IPS-15b (cell line): ENCODE results near the gene B4GALNT4.

Source experiments
- H3K27me3 ChIP-seq: one replicate; pipeline ENCODE4 v1.6.1; 2013; ENCODE audit warnings: low read length; ENCODE audit not compliant: control insufficient read depth, insufficient read depth
- H3K36me3 ChIP-seq: one replicate; pipeline ENCODE4 v1.6.1; 2013; ENCODE audit warnings: low read length; ENCODE audit not compliant: control insufficient read depth, insufficient read depth
- H3K4me1 ChIP-seq: one replicate; pipeline ENCODE4 v1.6.1; 2013; ENCODE audit warnings: mild to moderate bottlenecking, low read length; ENCODE audit not compliant: control insufficient read depth, insufficient read depth
- H3K4me3 ChIP-seq: one replicate; pipeline ENCODE4 v1.5.1; 2013; ENCODE audit warnings: low read depth, low read length
- H3K9ac ChIP-seq: one replicate; pipeline ENCODE4 v1.6.1; 2013; ENCODE audit warnings: low read depth, mild to moderate bottlenecking, low read length
- H3K9me3 ChIP-seq: one replicate; pipeline ENCODE4 v1.6.1; 2013; ENCODE audit warnings: mild to moderate bottlenecking, low read length; ENCODE audit not compliant: control insufficient read depth, insufficient read depth

The B4GALNT4 gene

DNA sequence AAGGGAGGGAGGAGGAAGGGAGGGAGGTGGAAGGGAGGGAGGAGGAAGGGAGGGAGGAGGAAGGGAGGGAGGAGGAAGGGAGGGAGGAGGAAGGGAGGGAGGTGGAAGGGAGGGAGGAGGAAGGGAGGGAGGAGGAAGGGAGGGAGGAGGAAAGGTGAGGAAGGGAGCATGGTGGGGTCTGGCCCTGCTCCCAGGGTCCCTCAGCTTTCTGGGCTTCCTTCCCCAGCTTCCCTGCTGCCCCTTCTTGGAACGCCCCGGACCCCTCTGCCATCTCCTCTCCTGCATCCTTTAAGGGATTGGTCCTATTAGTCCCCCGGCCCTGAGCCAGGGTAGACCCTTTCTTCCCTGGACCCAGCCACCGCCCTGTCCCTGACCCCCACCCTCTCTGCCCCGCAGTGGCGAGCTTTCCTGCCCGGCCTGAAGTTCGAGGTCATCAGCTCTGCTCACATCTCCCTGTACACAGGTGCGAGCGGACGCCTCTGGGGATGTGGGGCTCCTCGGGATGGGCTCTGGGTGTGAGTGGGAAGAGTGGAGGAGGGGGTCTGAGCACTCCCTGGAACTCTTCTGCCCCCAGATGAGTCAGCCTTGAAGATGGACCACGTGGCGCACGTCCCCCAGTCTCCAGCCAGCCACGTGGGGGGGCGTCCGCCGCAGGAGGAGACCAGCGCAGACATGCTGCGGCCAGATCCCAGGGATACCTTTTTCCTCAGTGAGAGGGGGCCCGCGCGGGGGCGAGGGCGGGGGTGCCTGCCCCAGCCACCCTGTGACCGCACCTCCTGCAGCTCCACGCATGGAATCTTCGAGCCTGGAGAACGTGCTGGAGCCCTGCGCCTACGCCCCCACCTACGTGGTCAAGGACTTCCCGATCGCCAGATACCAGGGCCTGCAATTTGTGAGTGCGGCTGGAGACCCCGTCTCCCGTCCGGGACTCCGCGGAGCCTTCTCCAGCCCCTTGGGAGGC, 6.0 kb downstream of the B4GALNT4 start:
- H3K4me1 ChIP-seq = peaks cover 2% of the 10 kb centered on the region

DNA sequence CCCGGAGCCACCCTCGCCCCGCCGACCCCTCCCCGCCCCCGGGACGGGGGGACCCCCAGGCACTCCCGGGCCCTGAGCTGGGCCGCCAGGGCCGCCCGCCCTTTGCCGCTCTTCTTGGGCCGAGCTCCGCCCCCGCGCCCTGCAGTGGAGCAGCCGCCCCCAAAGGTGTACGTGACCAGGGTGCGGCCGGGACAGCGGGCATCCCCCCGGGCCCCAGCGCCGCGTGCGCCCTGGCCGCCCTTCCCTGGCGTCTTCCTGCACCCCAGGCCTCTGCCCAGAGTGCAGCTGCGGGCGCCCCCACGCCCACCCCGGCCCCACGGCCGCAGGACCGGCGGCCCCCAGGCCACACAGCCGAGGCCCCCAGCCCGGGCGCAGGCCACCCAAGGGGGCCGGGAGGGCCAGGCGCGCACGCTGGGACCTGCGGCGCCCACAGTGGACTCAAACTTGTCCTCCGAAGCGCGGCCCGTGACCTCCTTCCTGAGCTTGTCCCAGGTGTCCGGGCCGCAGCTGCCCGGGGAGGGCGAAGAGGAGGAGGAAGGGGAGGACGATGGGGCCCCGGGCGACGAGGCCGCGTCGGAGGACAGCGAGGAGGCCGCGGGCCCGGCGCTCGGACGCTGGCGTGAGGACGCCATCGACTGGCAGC, 7.4 kb downstream of the B4GALNT4 start:
- H3K9me3 ChIP-seq = no peaks in the 10 kb centered on the region
- peaks cover 65% of the 10 kb centered on the region for H3K36me3 ChIP-seq
- H3K4me3 ChIP-seq = no peak overlapping the region
- H3K4me1 ChIP-seq = no peaks in the 10 kb centered on the region
- H3K27me3 ChIP-seq = no peaks in the 10 kb centered on the region
- no peak overlapping the region for H3K9ac ChIP-seq

More for the DNA sequence above, 6.0 kb downstream of the B4GALNT4 start:
- Histone ChIP-seq H3K9ac (no peak overlapping the region), H3K36me3 (peaks cover 60% of the 10 kb centered on the region), H3K27me3 (no peaks in the 10 kb centered on the region), H3K9me3 (no peaks in the 10 kb centered on the region), H3K4me3 (no peak overlapping the region)

DNA sequence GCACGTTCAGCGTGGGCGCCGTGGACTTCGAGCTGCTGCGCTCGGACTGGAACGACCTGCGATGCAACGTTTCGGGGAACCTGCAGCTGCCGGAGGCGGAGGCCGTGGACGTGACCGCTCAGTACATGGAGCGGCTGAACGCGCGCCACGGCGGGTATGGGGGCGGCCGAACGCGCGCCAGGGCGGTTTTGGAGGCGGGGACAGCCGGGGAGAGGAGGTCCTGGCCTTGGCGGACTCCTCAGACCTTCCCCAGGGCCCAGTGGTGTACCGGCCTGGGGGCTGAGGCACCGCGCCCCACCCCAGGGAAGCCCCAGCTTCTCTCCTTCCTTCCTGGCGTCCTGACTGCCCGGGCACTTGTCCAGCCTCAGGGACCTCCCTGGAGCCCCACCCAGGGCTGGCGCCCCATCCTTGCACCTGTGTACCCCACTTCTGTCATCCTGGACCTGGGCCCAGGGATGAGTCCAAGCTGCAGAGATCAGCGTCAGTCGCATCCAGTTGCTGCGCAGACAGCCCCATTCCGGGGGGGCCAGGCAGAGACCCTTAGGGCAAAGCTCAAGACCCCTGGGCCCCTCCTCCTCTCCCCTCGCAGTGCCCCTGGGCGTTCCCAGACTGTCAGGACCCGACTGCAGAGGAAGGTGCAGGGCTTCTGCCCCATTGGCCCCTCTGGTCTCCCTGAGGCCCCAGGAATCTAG, 8.0 kb downstream of the B4GALNT4 start:
- Histone ChIP-seq H3K9ac (no peak overlapping the region), H3K4me1 (no peaks in the 10 kb centered on the region), H3K27me3 (no peaks in the 10 kb centered on the region), H3K4me3 (no peak overlapping the region), H3K9me3 (no peaks in the 10 kb centered on the region), H3K36me3 (peaks cover 60% of the 10 kb centered on the region)

DNA sequence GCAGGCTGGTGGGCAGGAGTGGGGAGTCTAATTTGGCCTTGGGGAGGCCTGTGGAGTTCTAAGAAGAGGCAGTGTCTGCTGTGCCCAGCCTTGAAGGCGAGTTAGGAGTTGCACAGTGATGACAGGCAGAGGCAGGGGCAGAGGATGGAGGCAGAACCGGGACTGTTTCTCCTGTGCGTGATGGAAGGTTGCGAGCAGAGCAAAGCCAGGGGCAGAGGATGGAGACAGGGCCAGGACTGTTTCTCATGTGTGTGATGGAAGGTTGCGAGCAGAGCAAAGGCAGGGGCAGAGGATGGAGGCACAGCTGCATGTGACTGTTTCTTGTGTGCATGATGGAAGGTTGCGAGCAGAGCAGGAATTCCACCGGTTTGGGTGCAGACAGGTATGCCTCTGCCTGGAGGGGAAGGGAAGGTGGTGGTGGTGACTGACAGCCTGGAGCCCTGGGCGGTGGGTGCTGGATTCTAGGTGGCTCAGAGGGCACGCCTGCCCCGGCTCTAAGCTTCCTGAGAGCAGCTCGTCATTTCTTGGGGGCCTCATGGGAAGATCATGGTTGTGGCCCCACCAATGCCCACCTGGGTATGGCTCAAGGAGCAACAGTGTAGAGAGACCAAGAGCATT, 8.7 kb downstream of the B4GALNT4 start:
- Histone ChIP-seq H3K9me3 (no peaks in the 10 kb centered on the region), H3K9ac (no peak overlapping the region), H3K4me3 (no peak overlapping the region), H3K4me1 (no peaks in the 10 kb centered on the region), H3K27me3 (no peaks in the 10 kb centered on the region), H3K36me3 (peaks cover 56% of the 10 kb centered on the region)

GRCh38 chr11:379205-380094, 10.2 kb downstream of the B4GALNT4 start:
- peaks cover 44% of the 10 kb centered on the region for H3K36me3 ChIP-seq
- no peaks in the 10 kb centered on the region for H3K9me3 ChIP-seq
- no peaks in the 10 kb centered on the region for H3K4me1 ChIP-seq
- no peak overlapping the region for H3K4me3 ChIP-seq
- H3K9ac ChIP-seq = no peak overlapping the region
- H3K27me3 ChIP-seq = no peaks in the 10 kb centered on the region

GRCh38 chr11:380095-380480, 10.8 kb downstream of the B4GALNT4 start:
- Histone ChIP-seq H3K9me3 (no peaks in the 10 kb centered on the region), H3K4me1 (no peaks in the 10 kb centered on the region), H3K9ac (no peak overlapping the region), H3K36me3 (peaks cover 44% of the 10 kb centered on the region), H3K4me3 (no peak overlapping the region), H3K27me3 (no peaks in the 10 kb centered on the region)

GRCh38 chr11:380491-380890, 11.2 kb downstream of the B4GALNT4 start:
- H3K9ac ChIP-seq = no peak overlapping the region
- H3K27me3 ChIP-seq = no peaks in the 10 kb centered on the region
- no peak overlapping the region for H3K4me3 ChIP-seq
- no peaks in the 10 kb centered on the region for H3K4me1 ChIP-seq
- H3K9me3 ChIP-seq = no peaks in the 10 kb centered on the region
- H3K36me3 ChIP-seq = peaks cover 42% of the 10 kb centered on the region

DNA sequence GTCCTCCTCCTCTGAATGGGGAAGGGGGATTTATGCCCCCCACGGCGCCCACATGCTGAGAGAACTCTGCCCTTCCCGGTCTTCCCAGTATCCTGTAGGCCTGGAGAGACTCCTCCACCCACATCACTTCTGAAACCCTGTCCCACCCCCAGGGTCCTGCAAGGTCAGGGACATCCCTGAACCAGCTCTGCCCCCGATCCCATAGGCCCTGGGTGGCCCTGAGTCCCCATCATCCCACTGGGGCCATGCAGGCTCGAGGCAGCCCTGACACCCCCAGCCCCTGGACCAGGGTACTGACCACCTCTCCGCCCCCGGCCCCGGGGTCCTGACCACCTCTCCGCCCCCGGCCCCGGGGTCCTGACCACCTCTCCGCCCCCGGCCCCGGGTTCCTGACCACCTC, 11.7 kb downstream of the B4GALNT4 start:
- Histone ChIP-seq H3K9ac (no peak overlapping the region), H3K36me3 (peaks cover 37% of the 10 kb centered on the region), H3K4me1 (no peaks in the 10 kb centered on the region), H3K4me3 (no peak overlapping the region), H3K9me3 (no peaks in the 10 kb centered on the region), H3K27me3 (no peaks in the 10 kb centered on the region)

GRCh38 chr11:381501-382072, 12.3 kb downstream of the B4GALNT4 start:
- Histone ChIP-seq H3K4me3 (no peak overlapping the region), H3K27me3 (no peaks in the 10 kb centered on the region), H3K9ac (no peak overlapping the region), H3K9me3 (peaks cover 4% of the 10 kb centered on the region), H3K36me3 (peaks cover 34% of the 10 kb centered on the region), H3K4me1 (no peaks in the 10 kb centered on the region)

DNA sequence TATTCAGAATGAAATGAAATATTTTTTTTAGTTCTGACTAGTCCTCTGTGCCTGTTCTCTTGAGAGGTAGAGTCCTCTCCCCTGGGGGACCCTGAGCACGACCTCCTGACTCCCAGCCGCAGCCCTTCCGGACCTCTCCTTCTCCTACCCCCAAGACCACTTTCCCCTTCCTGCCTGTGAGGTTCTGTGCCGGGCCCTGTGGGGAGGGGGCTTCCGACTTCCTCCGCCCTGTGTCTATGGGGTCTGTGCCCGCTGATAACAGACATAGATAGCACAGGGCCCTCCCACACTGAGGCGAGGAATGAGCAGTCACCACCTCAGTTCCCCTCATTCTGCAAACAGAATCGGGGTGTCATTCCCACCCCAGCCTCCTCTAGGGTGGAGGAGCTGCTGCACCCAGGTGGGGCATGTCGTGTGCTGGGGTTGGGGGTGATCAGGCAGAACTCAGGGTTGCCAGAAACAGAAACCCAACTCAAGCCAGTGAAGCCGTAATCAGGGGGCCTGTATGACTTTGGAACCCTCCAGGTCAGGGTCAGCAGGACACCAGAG, 12.9 kb downstream of the B4GALNT4 start:
- no peak overlapping the region for H3K9ac ChIP-seq
- peaks cover 28% of the 10 kb centered on the region for H3K36me3 ChIP-seq
- no peak overlapping the region for H3K4me3 ChIP-seq
- peaks cover 4% of the 10 kb centered on the region for H3K9me3 ChIP-seq
- no peaks in the 10 kb centered on the region for H3K4me1 ChIP-seq
- no peaks in the 10 kb centered on the region for H3K27me3 ChIP-seq
